PFSK-1 (cell line): ENCODE results near the gene CNTNAP2.

Experiments used
- POLR2AphosphoS5 ChIP-seq: IDR thresholded peaks from 2 replicates; pipeline ENCODE4 v1.6.1; 2012; ENCODE audit warnings: low read depth, mild to moderate bottlenecking, control low read depth, low read length, moderate library complexity
- REST ChIP-seq, 2 experiments: IDR thresholded peaks; 2 replicates each; pipeline versions ENCODE4 v1.6.1 to v1.8.0; 2011 to 2012; ENCODE audit warnings: low read depth in 2 of 2, low read length in 2 of 2, control low read depth in 1 of 2, inconsistent platforms in 1 of 2, mild to moderate bottlenecking in 1 of 2, moderate library complexity in 1 of 2; ENCODE audit not compliant: insufficient read depth in 1 of 2
- SIN3A ChIP-seq: IDR thresholded peaks from 2 replicates; pipeline ENCODE4 v1.6.1; 2012; ENCODE audit warnings: mild to moderate bottlenecking, low read length, moderate library complexity, borderline replicate concordance; ENCODE audit not compliant: insufficient read depth

GRCh38 chr7:147824671-147825070 lies 1708.1 kb downstream of the CNTNAP2 start:
- TF ChIP-seq POLR2AphosphoS5 (no peak), REST (IDR thresholded peaks at IDR 0.05; ENCODE audit: insufficient read depth in 1 of 2, low read depth in 2 of 2, low read length in 2 of 2) (no peak), SIN3A (no peak)
